Caco-2 (cell line): ENCODE data around the gene SUMF1. TPM values are rescaled to one million over a fixed set of nuclear protein-coding genes. Genes with fewer than 3 reads are reported as not detected.

Experiments used
- BruUV-seq: library from RNA; stranded (reverse); fragments of 400-500 nt; replicated peaks from 2 replicates; lab custom pipeline; 2021; lab: Mats Ljungman, UMichigan
- CTCF ChIA-PET: fragments of 300-600 bp; sonication (Branson Sonifier 250); formaldehyde crosslinking; loops from one replicate; lab custom pipeline; 2022; ENCODE audit warnings: antibody characterized with exemption; lab: Charles Lee
- POLR2A ChIA-PET: fragments of 300-600 bp; sonication (Branson Sonifier 250); formaldehyde crosslinking; loops from one replicate; lab custom pipeline; 2022; ENCODE audit warnings: antibody characterized with exemption; lab: Charles Lee
- DNase-seq, 2 experiments: peaks; one replicate each; pipeline versions ENCODE4 v3.0.0 to v3.0.0-alpha.2; 2020 to 2022
- H3K27me3 ChIP-seq: replicated peaks from 2 replicates; pipeline ENCODE4 v1.6.0; 2011; ENCODE audit warnings: low read length; ENCODE audit not compliant: control insufficient read depth, insufficient read depth
- H3K36me3 ChIP-seq: 2 replicates; pipeline ENCODE4 v1.5.1; 2011; ENCODE audit warnings: low read length; ENCODE audit not compliant: control insufficient read depth, insufficient read depth
- H3K4me1 ChIP-seq: fragments of 250-450 bp; sonication (Bioruptor Pico); 2 replicates; pipeline ENCODE4 v1.5.1; 2020; ENCODE audit warnings: mild to moderate bottlenecking
- H3K4me3 ChIP-seq: 2 replicates; pipeline ENCODE4 v1.5.1; 2011; ENCODE audit warnings: low read depth, mild to moderate bottlenecking, control low read depth, low read length
- H3K9me3 ChIP-seq: fragments of 250-450 bp; sonication (Bioruptor Pico); 2 replicates; pipeline ENCODE4 v1.5.1; 2020; ENCODE audit warnings: mild to moderate bottlenecking, moderate library complexity
- H3K27ac Mint-ChIP-seq: one replicate; pipeline ENCODE4 v1.8.0; 2022; ENCODE audit warnings: mixed read lengths; ENCODE audit not compliant: unreplicated experiment
- H3K27me3 Mint-ChIP-seq: one replicate; pipeline ENCODE4 v1.8.0; 2022; ENCODE audit warnings: mixed read lengths; ENCODE audit not compliant: insufficient read depth, unreplicated experiment
- H3K36me3 Mint-ChIP-seq: one replicate; pipeline ENCODE4 v1.8.0; 2022; ENCODE audit warnings: mild to moderate bottlenecking, mixed read lengths; ENCODE audit not compliant: insufficient read depth, unreplicated experiment
- H3K4me1 Mint-ChIP-seq: one replicate; pipeline ENCODE4 v1.8.0; 2022; ENCODE audit warnings: low read depth, mixed read lengths; ENCODE audit not compliant: unreplicated experiment
- H3K4me3 Mint-ChIP-seq: one replicate; pipeline ENCODE4 v1.8.0; 2022; ENCODE audit warnings: mild to moderate bottlenecking, moderate library complexity, mixed read lengths; ENCODE audit not compliant: unreplicated experiment
- H3K9me3 Mint-ChIP-seq: one replicate; pipeline ENCODE4 v1.8.0; 2022; ENCODE audit warnings: mixed read lengths; ENCODE audit not compliant: unreplicated experiment
- intact Hi-C: fragments of 100-400 bp; cut with micrococcal nuclease; formaldehyde crosslinking; loops from one replicate; pipeline ENCODE4 v1.10.0; 2022; ENCODE audit not compliant: unreplicated experiment
- total RNA-seq: library from RNA; stranded (reverse); gene quantifications from 2 replicates; pipeline ENCODE4 v1.2.3, GENCODE V29; 2022
- TF ChIP-seq, protein P1 (sequence below), 2 experiments: fragments of 200-600 bp in 1 of 2; IDR thresholded peaks; 1 replicate in 1 of 2; 2 replicates in 1 of 2; pipeline versions ENCODE4 v1.5.1 to v1.8.0; 2011 to 2022; ENCODE audit warnings: antibody characterized with exemption in 1 of 2, control low read depth in 1 of 2, inconsistent platforms in 1 of 2, low read depth in 1 of 2, low read length in 1 of 2, mild to moderate bottlenecking in 1 of 2, moderate library complexity in 1 of 2; ENCODE audit not compliant: insufficient read depth in 1 of 2, severe bottlenecking in 1 of 2, unreplicated experiment in 1 of 2

Gene SUMF1
- total RNA-seq, 1 experiment from 2014 or later = 24.4 TPM

DNA sequence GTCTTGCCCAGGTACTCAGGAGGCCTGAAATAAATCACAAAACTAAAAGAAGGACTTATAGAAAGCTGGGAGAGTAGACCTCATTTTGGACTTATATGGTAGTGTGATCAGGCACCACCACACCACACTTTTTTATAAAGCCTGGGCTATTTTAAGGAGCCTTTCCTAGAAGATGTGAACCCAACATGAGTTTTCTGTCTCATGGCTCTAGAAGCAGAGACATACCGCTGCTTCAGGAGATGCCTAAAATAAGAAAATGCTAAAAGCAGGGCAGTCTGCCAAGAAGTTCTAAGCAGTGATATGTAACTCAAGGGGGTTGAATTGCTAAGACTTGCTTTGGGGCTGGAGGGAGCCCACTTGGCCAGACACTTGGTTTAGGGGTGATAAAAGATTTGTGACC, 49.6 kb downstream of the SUMF1 start:
- no peak for DNase-seq
- H3K4me1 ChIP-seq = no peaks in the 10 kb centered on the region
- H3K9me3 ChIP-seq = no peaks in the 10 kb centered on the region
- Mint-ChIP-seq H3K36me3 (no peaks in the 10 kb centered on the region), H3K4me1 (no peaks in the 10 kb centered on the region), H3K27ac (no peak overlapping the region), H3K9me3 (no peaks in the 10 kb centered on the region), H3K4me3 (no peak overlapping the region), H3K27me3 (no peaks in the 10 kb centered on the region)
- ChIA-PET POLR2A (no interaction called here), CTCF (no interaction called here)
- no peaks in the 10 kb centered on the region for H3K27me3 ChIP-seq
- no TSS peak for BruUV-seq
- TF ChIP-seq, protein P1, sequence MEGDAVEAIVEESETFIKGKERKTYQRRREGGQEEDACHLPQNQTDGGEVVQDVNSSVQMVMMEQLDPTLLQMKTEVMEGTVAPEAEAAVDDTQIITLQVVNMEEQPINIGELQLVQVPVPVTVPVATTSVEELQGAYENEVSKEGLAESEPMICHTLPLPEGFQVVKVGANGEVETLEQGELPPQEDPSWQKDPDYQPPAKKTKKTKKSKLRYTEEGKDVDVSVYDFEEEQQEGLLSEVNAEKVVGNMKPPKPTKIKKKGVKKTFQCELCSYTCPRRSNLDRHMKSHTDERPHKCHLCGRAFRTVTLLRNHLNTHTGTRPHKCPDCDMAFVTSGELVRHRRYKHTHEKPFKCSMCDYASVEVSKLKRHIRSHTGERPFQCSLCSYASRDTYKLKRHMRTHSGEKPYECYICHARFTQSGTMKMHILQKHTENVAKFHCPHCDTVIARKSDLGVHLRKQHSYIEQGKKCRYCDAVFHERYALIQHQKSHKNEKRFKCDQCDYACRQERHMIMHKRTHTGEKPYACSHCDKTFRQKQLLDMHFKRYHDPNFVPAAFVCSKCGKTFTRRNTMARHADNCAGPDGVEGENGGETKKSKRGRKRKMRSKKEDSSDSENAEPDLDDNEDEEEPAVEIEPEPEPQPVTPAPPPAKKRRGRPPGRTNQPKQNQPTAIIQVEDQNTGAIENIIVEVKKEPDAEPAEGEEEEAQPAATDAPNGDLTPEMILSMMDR (IDR thresholded peaks at IDR 0.05; ENCODE audit: insufficient read depth in 1 of 2, low read depth in 1 of 2, low read length in 1 of 2, severe bottlenecking in 1 of 2, unreplicated experiment in 1 of 2) = no peak
- intact Hi-C loops = no loop called here
- H3K4me3 ChIP-seq = no peak overlapping the region
- H3K36me3 ChIP-seq = no peaks in the 10 kb centered on the region

DNA sequence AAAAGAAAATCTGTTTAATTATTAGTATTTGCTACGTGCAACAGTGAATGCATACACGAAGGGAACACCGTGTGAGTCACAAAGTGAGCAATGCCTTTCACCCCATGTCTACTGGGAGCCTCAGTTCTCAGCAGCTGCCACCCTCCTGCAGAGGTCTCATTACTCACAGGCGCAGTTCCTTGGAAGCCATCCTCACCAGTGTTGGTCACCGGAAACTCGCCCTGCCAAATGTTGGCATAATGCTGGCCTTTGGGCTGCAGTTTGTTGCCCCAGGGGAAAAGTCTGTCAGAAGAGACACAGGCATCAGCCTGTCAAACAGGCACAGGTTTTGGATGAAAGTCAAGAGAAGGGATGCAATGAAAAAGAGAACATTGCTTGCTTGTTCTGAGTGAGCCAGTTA, 50.1 kb downstream of the SUMF1 start:
- no peak overlapping the region for H3K4me3 Mint-ChIP-seq
- no TSS peak for BruUV-seq
- H3K27me3 Mint-ChIP-seq = no peaks in the 10 kb centered on the region
- H3K9me3 ChIP-seq = no peaks in the 10 kb centered on the region
- no peak overlapping the region for H3K4me3 ChIP-seq
- TF ChIP-seq, protein P1 (IDR thresholded peaks at IDR 0.05; ENCODE audit: insufficient read depth in 1 of 2, low read depth in 1 of 2, low read length in 1 of 2, severe bottlenecking in 1 of 2, unreplicated experiment in 1 of 2) = no peak
- no peaks in the 10 kb centered on the region for H3K4me1 Mint-ChIP-seq
- no peaks in the 10 kb centered on the region for H3K9me3 Mint-ChIP-seq
- intact Hi-C loops = no loop called here
- ChIA-PET POLR2A (no interaction called here), CTCF (no interaction called here)
- no peaks in the 10 kb centered on the region for H3K4me1 ChIP-seq
- no peak for DNase-seq
- no peaks in the 10 kb centered on the region for H3K36me3 ChIP-seq
- H3K36me3 Mint-ChIP-seq = no peaks in the 10 kb centered on the region
- H3K27ac Mint-ChIP-seq = no peak overlapping the region
- no peaks in the 10 kb centered on the region for H3K27me3 ChIP-seq

DNA sequence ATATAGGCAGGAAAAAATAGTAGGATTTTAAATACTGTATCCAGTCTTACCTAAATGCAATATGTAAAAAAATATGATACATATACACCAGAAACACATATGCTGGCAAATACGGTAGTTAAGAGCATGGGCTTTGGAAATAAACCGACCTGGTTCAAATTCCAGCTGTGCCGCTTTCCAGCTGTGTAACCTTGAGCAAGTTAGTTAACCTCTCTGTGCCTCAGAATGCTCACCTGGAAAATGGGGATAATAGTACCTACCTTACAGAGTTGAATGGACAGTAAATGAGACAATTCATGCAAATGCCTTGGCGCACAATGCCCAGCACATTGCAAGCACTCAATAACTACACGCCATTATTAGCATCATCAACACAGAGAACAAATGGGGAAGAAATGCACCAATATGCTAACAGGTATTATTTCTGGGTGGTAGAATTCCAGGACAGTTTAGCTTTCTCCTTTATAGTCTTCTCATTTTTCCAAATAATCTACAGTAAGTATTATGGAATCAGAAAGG, 50.6 kb downstream of the SUMF1 start:
- H3K36me3 Mint-ChIP-seq = peaks cover 1% of the 10 kb centered on the region
- no peak for DNase-seq

More for the DNA sequence above, 50.6 kb downstream of the SUMF1 start:
- no peaks in the 10 kb centered on the region for H3K27me3 ChIP-seq
- no peaks in the 10 kb centered on the region for H3K36me3 ChIP-seq
- Mint-ChIP-seq H3K4me1 (no peaks in the 10 kb centered on the region), H3K4me3 (no peak overlapping the region), H3K27ac (no peak overlapping the region), H3K27me3 (no peaks in the 10 kb centered on the region), H3K9me3 (no peaks in the 10 kb centered on the region)
- CTCF ChIA-PET = no interaction called here
- BruUV-seq = no TSS peak
- no peak overlapping the region for H3K4me3 ChIP-seq
- no peaks in the 10 kb centered on the region for H3K9me3 ChIP-seq
- TF ChIP-seq, protein P1 (IDR thresholded peaks at IDR 0.05; ENCODE audit: insufficient read depth in 1 of 2, low read depth in 1 of 2, low read length in 1 of 2, severe bottlenecking in 1 of 2, unreplicated experiment in 1 of 2) = no peak
- H3K4me1 ChIP-seq = no peaks in the 10 kb centered on the region
- POLR2A ChIA-PET = no interaction called here
- intact Hi-C loops = no loop called here
